K562 (cell line): ENCODE results near the gene PNPLA4.

Source experiments
- HIVEP1 ChIP-seq: fragments of 250-450 bp; sonication (Bioruptor Pico); IDR thresholded peaks from 2 replicates; pipeline ENCODE4 v1.4.0; 2020; ENCODE audit warnings: mild to moderate bottlenecking
- MAFK ChIP-seq: IDR thresholded peaks from 2 replicates; pipeline ENCODE4 v1.6.1; 2011; ENCODE audit warnings: low read length, improper control_type of control experiment
- TF ChIP-seq, protein P1 (sequence below): sonication (generic); formaldehyde crosslinking; IDR thresholded peaks from 2 replicates; pipeline ENCODE4 v1.8.0; 2022; ENCODE audit warnings: missing genetic modification reagents, mild to moderate bottlenecking, moderate library complexity, borderline replicate concordance
- TF ChIP-seq, protein P2 (sequence below), 3 experiments: IDR thresholded peaks in 2 of 3; conservative IDR thresholded peaks in 1 of 3; 2 replicates each; pipeline ENCODE4 v1.5.1; 2011 to 2012; ENCODE audit warnings: low read length in 3 of 3, mild to moderate bottlenecking in 3 of 3, control low read depth in 2 of 3, improper control_type of control experiment in 1 of 3, inconsistent platforms in 1 of 3, low read depth in 1 of 3, mixed read lengths in 1 of 3, moderate library complexity in 1 of 3; ENCODE audit not compliant: insufficient read depth in 2 of 3

DNA sequence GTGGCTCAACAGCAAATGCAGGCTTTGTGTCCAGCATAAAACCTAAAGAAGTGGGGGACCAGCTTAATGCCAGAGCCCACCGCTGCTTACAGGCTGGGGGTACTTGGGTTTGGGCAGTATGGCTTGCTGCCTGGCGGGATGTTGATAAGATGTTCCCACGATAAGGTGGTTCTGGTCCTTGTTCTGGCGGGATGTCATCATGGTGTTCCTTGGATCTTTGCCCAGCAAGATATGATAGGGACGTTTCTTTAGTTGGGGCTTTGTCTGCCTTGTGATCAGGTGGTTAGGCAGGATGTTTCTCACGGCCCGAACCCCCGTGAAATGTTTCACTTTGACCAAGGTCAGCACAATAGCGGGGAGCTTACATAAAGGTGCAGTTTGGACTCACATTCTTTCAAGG lies 35.3 kb downstream of the PNPLA4 start:
- TF ChIP-seq, protein P1, sequence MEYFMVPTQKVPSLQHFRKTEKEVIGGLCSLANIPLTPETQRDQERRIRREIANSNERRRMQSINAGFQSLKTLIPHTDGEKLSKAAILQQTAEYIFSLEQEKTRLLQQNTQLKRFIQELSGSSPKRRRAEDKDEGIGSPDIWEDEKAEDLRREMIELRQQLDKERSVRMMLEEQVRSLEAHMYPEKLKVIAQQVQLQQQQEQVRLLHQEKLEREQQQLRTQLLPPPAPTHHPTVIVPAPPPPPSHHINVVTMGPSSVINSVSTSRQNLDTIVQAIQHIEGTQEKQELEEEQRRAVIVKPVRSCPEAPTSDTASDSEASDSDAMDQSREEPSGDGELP (CRISPR knock-in tag), result no peak
- TF ChIP-seq HIVEP1 (CRISPR knock-in tag), result no peak
- TF ChIP-seq, protein P2, sequence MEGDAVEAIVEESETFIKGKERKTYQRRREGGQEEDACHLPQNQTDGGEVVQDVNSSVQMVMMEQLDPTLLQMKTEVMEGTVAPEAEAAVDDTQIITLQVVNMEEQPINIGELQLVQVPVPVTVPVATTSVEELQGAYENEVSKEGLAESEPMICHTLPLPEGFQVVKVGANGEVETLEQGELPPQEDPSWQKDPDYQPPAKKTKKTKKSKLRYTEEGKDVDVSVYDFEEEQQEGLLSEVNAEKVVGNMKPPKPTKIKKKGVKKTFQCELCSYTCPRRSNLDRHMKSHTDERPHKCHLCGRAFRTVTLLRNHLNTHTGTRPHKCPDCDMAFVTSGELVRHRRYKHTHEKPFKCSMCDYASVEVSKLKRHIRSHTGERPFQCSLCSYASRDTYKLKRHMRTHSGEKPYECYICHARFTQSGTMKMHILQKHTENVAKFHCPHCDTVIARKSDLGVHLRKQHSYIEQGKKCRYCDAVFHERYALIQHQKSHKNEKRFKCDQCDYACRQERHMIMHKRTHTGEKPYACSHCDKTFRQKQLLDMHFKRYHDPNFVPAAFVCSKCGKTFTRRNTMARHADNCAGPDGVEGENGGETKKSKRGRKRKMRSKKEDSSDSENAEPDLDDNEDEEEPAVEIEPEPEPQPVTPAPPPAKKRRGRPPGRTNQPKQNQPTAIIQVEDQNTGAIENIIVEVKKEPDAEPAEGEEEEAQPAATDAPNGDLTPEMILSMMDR (IDR thresholded peaks at IDR 0.05 in 2 of 3, conservative IDR thresholded peaks at IDR 0.05 in 1 of 3; ENCODE audit: insufficient read depth in 2 of 3, low read depth in 1 of 3, low read length in 3 of 3), result no peak
- TF ChIP-seq MAFK, result no peak
